Mesenchymal stem cell (in vitro differentiated cells and primary cell): Measurements from ENCODE around the gene RNF150.

Source experiments
- DNase-seq: peaks from one replicate; pipeline ENCODE4 v3.0.0-alpha.2; 2013
- H2AFZ ChIP-seq: one replicate; pipeline ENCODE4 v1.6.1; 2013; ENCODE audit warnings: low read depth, mild to moderate bottlenecking, control low read depth, inconsistent platforms, low read length, moderate library complexity
- H2AK5ac ChIP-seq: 2 replicates; pipeline ENCODE4 v1.6.1; 2013; ENCODE audit warnings: low read length, moderate library complexity, mild to moderate bottlenecking, inconsistent platforms; ENCODE audit not compliant: severe bottlenecking
- H2BK120ac ChIP-seq: one replicate; pipeline ENCODE4 v1.6.1; 2013; ENCODE audit warnings: low read depth, mild to moderate bottlenecking, inconsistent platforms, low read length, moderate library complexity
- H2BK12ac ChIP-seq, 2 experiments: one replicate each; pipeline ENCODE4 v1.6.1; 2013; ENCODE audit warnings: inconsistent platforms in 2 of 2, low read length in 2 of 2, mild to moderate bottlenecking in 2 of 2, moderate library complexity in 2 of 2, control low read depth in 1 of 2
- H2BK15ac ChIP-seq: one replicate; pipeline ENCODE4 v1.6.1; 2013; ENCODE audit warnings: mild to moderate bottlenecking, low read depth, inconsistent platforms; ENCODE audit not compliant: poor library complexity, severe bottlenecking
- H2BK5ac ChIP-seq: 2 replicates; pipeline ENCODE4 v1.6.1; 2013; ENCODE audit warnings: low read depth, mild to moderate bottlenecking, low read length, control low read depth, inconsistent platforms; ENCODE audit not compliant: poor library complexity, severe bottlenecking
- H3K14ac ChIP-seq, 2 experiments: one replicate each; pipeline ENCODE4 v1.6.1; 2013; ENCODE audit warnings: inconsistent platforms in 2 of 2, low read length in 2 of 2, control low read depth in 1 of 2, mild to moderate bottlenecking in 1 of 2, moderate library complexity in 1 of 2
- H3K18ac ChIP-seq, 2 experiments: one replicate each; pipeline ENCODE4 v1.6.1; 2013; ENCODE audit warnings: inconsistent platforms in 2 of 2, low read length in 2 of 2, control low read depth in 1 of 2, low read depth in 1 of 2, mild to moderate bottlenecking in 1 of 2
- H3K23ac ChIP-seq, 2 experiments: one replicate each; pipeline ENCODE4 v1.6.1; 2013; ENCODE audit warnings: inconsistent platforms in 2 of 2, low read length in 2 of 2, mild to moderate bottlenecking in 2 of 2, moderate library complexity in 2 of 2, control low read depth in 1 of 2
- H3K27ac ChIP-seq: 2 replicates; pipeline ENCODE4 v1.5.1; 2013; ENCODE audit warnings: mild to moderate bottlenecking, moderate library complexity, low read length, control low read depth, inconsistent platforms; ENCODE audit not compliant: poor library complexity, severe bottlenecking
- H3K27me3 ChIP-seq, 2 experiments: 2 replicates each; pipeline versions ENCODE4 v1.6.1 to v1.7.0; 2013; ENCODE audit warnings: low read length in 2 of 2, mild to moderate bottlenecking in 2 of 2, moderate library complexity in 2 of 2, control low read depth in 1 of 2, inconsistent platforms in 1 of 2; ENCODE audit not compliant: control insufficient read depth in 1 of 2, insufficient read depth in 1 of 2
- H3K36me3 ChIP-seq, 2 experiments: 2 replicates each; pipeline versions ENCODE4 v1.6.1 to v1.7.0; 2013; ENCODE audit warnings: low read length in 2 of 2, control low read depth in 1 of 2, inconsistent platforms in 1 of 2, low read depth in 1 of 2, mild to moderate bottlenecking in 1 of 2; ENCODE audit not compliant: insufficient read depth in 2 of 2, control insufficient read depth in 1 of 2
- H3K4ac ChIP-seq, 2 experiments: one replicate each; pipeline ENCODE4 v1.6.1; 2013; ENCODE audit warnings: inconsistent platforms in 2 of 2, low read length in 2 of 2, mild to moderate bottlenecking in 2 of 2, moderate library complexity in 2 of 2, control low read depth in 1 of 2, low read depth in 1 of 2
- H3K4me1 ChIP-seq: 2 replicates; pipeline ENCODE4 v1.6.1; 2013; ENCODE audit warnings: low read depth, low read length, control low read depth; ENCODE audit not compliant: control insufficient read depth, insufficient read depth
- H3K4me2 ChIP-seq: 2 replicates; pipeline ENCODE4 v1.6.1; 2013; ENCODE audit warnings: low read length, mild to moderate bottlenecking, inconsistent platforms; ENCODE audit not compliant: poor library complexity, severe bottlenecking
- H3K4me3 ChIP-seq, 2 experiments: 2 replicates each; pipeline versions ENCODE4 v1.5.1 to v1.7.0; 2013; ENCODE audit warnings: low read length in 2 of 2, mild to moderate bottlenecking in 2 of 2, control low read depth in 1 of 2, low read depth in 1 of 2; ENCODE audit not compliant: insufficient read depth in 1 of 2
- H3K79me1 ChIP-seq: replicated peaks from 2 replicates; pipeline ENCODE4 v1.6.1; 2013; ENCODE audit warnings: mild to moderate bottlenecking, control low read depth, low read length, inconsistent platforms; ENCODE audit not compliant: poor library complexity, severe bottlenecking
- H3K9ac ChIP-seq: 2 replicates; pipeline ENCODE4 v1.7.0; 2013; ENCODE audit warnings: mild to moderate bottlenecking, low read length, moderate library complexity
- H3K9me3 ChIP-seq: 2 replicates; pipeline ENCODE4 v1.7.0; 2013; ENCODE audit warnings: mild to moderate bottlenecking, low read length; ENCODE audit not compliant: control insufficient read depth
- H4K8ac ChIP-seq: one replicate; pipeline ENCODE4 v1.6.1; 2013; ENCODE audit warnings: inconsistent platforms, mild to moderate bottlenecking, low read length, moderate library complexity
- H4K91ac ChIP-seq: one replicate; pipeline ENCODE4 v1.6.1; 2013; ENCODE audit warnings: mild to moderate bottlenecking, low read length, inconsistent platforms
- WGBS: methylation state at CpG from one replicate; pipeline ENCODE4 v1.1.7; 2013; ENCODE audit warnings: mixed read lengths; 5-methylcytosine and 5-hydroxymethylcytosine counted together

RNF150 gene

DNA sequence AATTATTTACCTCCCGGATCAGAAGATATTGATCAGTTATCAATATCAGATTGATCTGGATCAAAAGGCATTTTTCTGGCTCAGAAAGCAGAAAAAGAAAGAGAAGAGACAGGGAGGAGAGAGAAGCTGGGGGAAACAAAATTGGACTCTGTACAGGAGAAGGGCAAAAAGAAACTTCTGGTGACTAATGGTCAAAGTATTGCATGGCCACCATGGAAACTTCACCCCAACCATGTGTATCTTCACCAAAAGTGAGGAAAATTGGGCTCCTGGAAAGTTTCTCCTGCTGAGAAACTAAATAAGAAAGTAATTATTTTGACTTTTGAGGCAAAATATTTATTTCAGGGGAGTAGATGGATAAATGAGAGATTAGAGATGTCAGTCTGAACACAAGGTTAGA, 33.9 kb downstream of the RNF150 start:
- no peak overlapping the region for H3K18ac ChIP-seq
- no peak overlapping the region for H3K14ac ChIP-seq
- no peaks in the 10 kb centered on the region for H3K4me1 ChIP-seq
- H3K79me1 ChIP-seq = peaks cover 2% of the 10 kb centered on the region
- no peak overlapping the region for H2AFZ ChIP-seq
- peaks cover 5% of the 10 kb centered on the region for H3K9me3 ChIP-seq
- H2BK5ac ChIP-seq = no peak overlapping the region
- no peak overlapping the region for H3K4me2 ChIP-seq
- no peak overlapping the region for H2AK5ac ChIP-seq
- H3K36me3 ChIP-seq = no peaks in the 10 kb centered on the region
- H3K27ac ChIP-seq = no peak overlapping the region
- no peak overlapping the region for H3K4me3 ChIP-seq
- H3K27me3 ChIP-seq = no peaks in the 10 kb centered on the region
- no peak overlapping the region for H3K23ac ChIP-seq
- no peak overlapping the region for H3K4ac ChIP-seq
- H4K91ac ChIP-seq = no peak overlapping the region
- 100% methylated on average over 1 of the region's 1 CpG for WGBS
- no peak overlapping the region for H2BK12ac ChIP-seq
- peak; percentile 9 for DNase-seq
- H2BK120ac ChIP-seq = no peak overlapping the region
- H2BK15ac ChIP-seq = no peak overlapping the region
- H3K9ac ChIP-seq = no peak overlapping the region
- no peak overlapping the region for H4K8ac ChIP-seq

DNA sequence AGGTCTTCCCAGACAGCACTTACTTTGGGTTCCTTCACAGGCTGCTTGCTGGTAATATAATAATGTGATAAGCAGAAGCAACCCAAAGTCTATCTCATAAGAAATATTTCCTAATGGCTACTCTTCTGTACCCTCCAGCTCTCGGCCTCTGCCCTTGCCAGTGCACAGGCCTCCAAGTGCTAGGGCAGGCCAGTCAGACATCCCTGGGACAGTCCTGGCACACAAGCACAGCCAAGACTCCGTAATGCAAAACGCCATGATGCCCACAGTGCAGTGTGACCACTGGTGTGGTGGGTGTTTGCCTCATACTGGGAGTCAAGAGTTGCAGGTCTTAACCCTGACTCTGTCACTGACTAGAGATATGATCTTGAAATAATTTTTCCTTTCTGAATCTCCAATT, 35.1 kb downstream of the RNF150 start:
- Histone ChIP-seq H3K4ac (no peak overlapping the region), H3K27ac (no peak overlapping the region), H2BK15ac (no peak overlapping the region), H3K4me2 (no peak overlapping the region), H3K18ac (no peak overlapping the region), H3K9ac (no peak overlapping the region), H2AFZ (no peak overlapping the region), H3K14ac (no peak overlapping the region), H2BK120ac (no peak overlapping the region), H3K4me1 (no peaks in the 10 kb centered on the region), H3K23ac (no peak overlapping the region), H4K91ac (no peak overlapping the region), H2AK5ac (no peak overlapping the region), H3K36me3 (no peaks in the 10 kb centered on the region), H3K79me1 (peaks cover 2% of the 10 kb centered on the region), H2BK5ac (no peak overlapping the region), H3K27me3 (no peaks in the 10 kb centered on the region), H4K8ac (no peak overlapping the region), H3K4me3 (no peak overlapping the region), H2BK12ac (no peak overlapping the region), H3K9me3 (peaks cover 13% of the 10 kb centered on the region)
- WGBS = 91% methylated on average over 3 of the region's 3 CpGs
- no peak for DNase-seq

DNA sequence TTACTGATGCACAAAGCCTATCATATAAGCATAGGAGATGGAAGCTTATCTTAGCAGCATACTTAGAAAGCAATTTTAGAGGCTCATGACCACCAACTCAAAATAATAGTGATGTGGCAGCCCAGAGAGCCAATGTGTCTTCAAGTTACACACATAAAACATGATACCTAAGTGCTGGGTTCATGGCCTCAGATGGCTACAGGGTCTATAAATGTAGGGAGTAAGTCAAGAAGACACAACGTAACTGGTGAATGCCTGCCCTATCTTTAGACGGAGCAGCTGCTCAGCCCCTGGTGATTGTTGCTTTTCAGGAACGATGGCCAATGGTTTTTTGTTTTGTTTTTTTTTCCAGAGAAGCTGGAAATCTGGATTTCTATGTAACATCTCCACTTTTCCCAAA, 42.8 kb downstream of the RNF150 start:
- no peak overlapping the region for H4K91ac ChIP-seq
- no peak overlapping the region for H3K27ac ChIP-seq
- no peak overlapping the region for H3K14ac ChIP-seq
- H2AK5ac ChIP-seq = no peak overlapping the region
- H3K9me3 ChIP-seq = peaks cover 13% of the 10 kb centered on the region
- no peak overlapping the region for H2AFZ ChIP-seq
- no peaks in the 10 kb centered on the region for H3K27me3 ChIP-seq
- H2BK15ac ChIP-seq = no peak overlapping the region
- H3K18ac ChIP-seq = no peak overlapping the region
- H3K4me2 ChIP-seq = no peak overlapping the region
- H3K79me1 ChIP-seq = peaks cover 1% of the 10 kb centered on the region
- no peak overlapping the region for H4K8ac ChIP-seq
- no peak overlapping the region for H2BK5ac ChIP-seq
- H3K36me3 ChIP-seq = no peaks in the 10 kb centered on the region
- no peak overlapping the region for H2BK120ac ChIP-seq
- DNase-seq = no peak
- H3K23ac ChIP-seq = no peak overlapping the region
- WGBS = 42% methylated on average over 2 of the region's 3 CpGs
- H3K4me1 ChIP-seq = no peaks in the 10 kb centered on the region
- H3K4ac ChIP-seq = no peak overlapping the region
- no peak overlapping the region for H3K9ac ChIP-seq
- H3K4me3 ChIP-seq = no peak overlapping the region
- no peak overlapping the region for H2BK12ac ChIP-seq

DNA sequence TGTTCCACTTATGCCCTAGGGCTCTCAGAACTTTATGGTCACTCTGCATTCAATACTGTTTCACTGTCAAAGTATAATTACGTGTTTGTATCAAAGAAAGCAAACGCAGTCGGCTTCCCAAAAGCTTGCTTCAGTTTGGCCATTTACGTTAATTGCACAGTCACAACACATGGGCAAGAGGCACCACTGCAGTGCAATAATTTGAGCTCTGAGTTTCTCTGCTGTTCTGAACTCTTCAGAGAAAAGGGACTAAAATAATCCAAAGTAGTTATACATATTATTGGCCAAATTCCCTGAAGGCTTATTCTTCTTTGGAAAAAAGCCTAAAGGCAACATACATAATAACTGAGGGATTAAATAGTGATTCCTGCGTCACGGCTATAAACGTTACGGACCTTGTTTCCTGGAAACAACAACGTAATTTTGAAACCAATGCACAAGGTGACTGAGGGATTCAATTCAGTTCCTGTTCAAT, 51.3 kb downstream of the RNF150 start:
- no peaks in the 10 kb centered on the region for H3K36me3 ChIP-seq
- no peak overlapping the region for H2BK12ac ChIP-seq
- DNase-seq = no peak
- H3K27ac ChIP-seq = no peak overlapping the region
- no peak overlapping the region for H2BK15ac ChIP-seq
- H2BK5ac ChIP-seq = no peak overlapping the region
- no peak overlapping the region for H3K4ac ChIP-seq
- no peaks in the 10 kb centered on the region for H3K9me3 ChIP-seq
- H3K18ac ChIP-seq = no peak overlapping the region
- peaks cover 6% of the 10 kb centered on the region for H3K79me1 ChIP-seq
- no peak overlapping the region for H2AFZ ChIP-seq
- H2BK120ac ChIP-seq = no peak overlapping the region
- WGBS = 87% methylated on average over 9 of the region's 9 CpGs
- no peak overlapping the region for H4K91ac ChIP-seq
- H4K8ac ChIP-seq = no peak overlapping the region
- no peak overlapping the region for H3K14ac ChIP-seq
- no peaks in the 10 kb centered on the region for H3K27me3 ChIP-seq
- no peak overlapping the region for H3K4me3 ChIP-seq
- peak overlapping the region; percentile 22 for H3K4me2 ChIP-seq
- no peaks in the 10 kb centered on the region for H3K4me1 ChIP-seq
- H2AK5ac ChIP-seq = no peak overlapping the region
- H3K9ac ChIP-seq = peak overlapping the region; percentile 27
- H3K23ac ChIP-seq = no peak overlapping the region
